HG02642 (cell line): ENCODE results near the gene GRWD1.

Experiments
- ATAC-seq: cut with Tn5 transposase; IDR thresholded peaks from one replicate; pipeline ENCODE4 v1.9.1; 2021; ENCODE audit warnings: mild to moderate bottlenecking; ENCODE audit not compliant: unreplicated experiment, poor library complexity

The GRWD1 gene

GRCh38 chr19:48455171-48455907 is 9.6 kb downstream of the GRWD1 start, which contains the start of gene KCNJ14:
Gene KCNJ14, plus strand, starts transcription at chr19:48455574. Its CDS starts 6,151 bp downstream, at chr19:48461725.
- no peak for ATAC-seq

- no peak for ATAC-seq
Observed at GRCh38 chr19:48455908-48456562, 10.3 kb downstream of the GRWD1 start.

GRCh38 chr19:48456864-48457263 is 11.1 kb downstream of the GRWD1 start:
- ATAC-seq = no peak

- no peak for ATAC-seq
Observed at GRCh38 chr19:48458016-48458415, 12.2 kb downstream of the GRWD1 start.

- ATAC-seq = no peak
Observed at GRCh38 chr19:48461651-48461981, 15.8 kb downstream of the GRWD1 start.

- ATAC-seq = no peak
Observed at GRCh38 chr19:48461982-48462655, 16.3 kb downstream of the GRWD1 start.

- no peak for ATAC-seq
Observed at GRCh38 chr19:48465215-48465614, 19.4 kb downstream of the GRWD1 start.

- no peak for ATAC-seq
Observed at GRCh38 chr19:48466561-48467325, 21.0 kb downstream of the GRWD1 start.

- peak; percentile 89 for ATAC-seq
Observed at GRCh38 chr19:48468772-48469288, 23.0 kb downstream of the GRWD1 start.

- ATAC-seq = peak; percentile 29
Observed at GRCh38 chr19:48469289-48469881, 23.6 kb downstream of the GRWD1 start, which contains the start of gene CYTH2. Gene CYTH2, plus strand, starts transcription at chr19:48469369. Its CDS starts 139 bp downstream, at chr19:48469508.

GRCh38 chr19:48469934-48470680 is 24.3 kb downstream of the GRWD1 start:
- ATAC-seq = no peak

GRCh38 chr19:48470856-48471255 is 25.1 kb downstream of the GRWD1 start:
- ATAC-seq = no peak

- ATAC-seq = no peak
Observed at GRCh38 chr19:48471836-48472235, 26.1 kb downstream of the GRWD1 start.

GRCh38 chr19:48473161-48473966 is 27.6 kb downstream of the GRWD1 start:
- ATAC-seq = no peak

- ATAC-seq = no peak
Observed at GRCh38 chr19:48474084-48474592, 28.4 kb downstream of the GRWD1 start.

- ATAC-seq = no peak
Observed at GRCh38 chr19:48475369-48476068, 29.7 kb downstream of the GRWD1 start.

GRCh38 chr19:48476176-48476575 is 30.4 kb downstream of the GRWD1 start:
- ATAC-seq = no peak
